Measurements from ENCODE around the gene KIAA1586. TPM values are rescaled to one million over a fixed set of nuclear protein-coding genes. Genes with fewer than 3 reads are reported as not detected.
"Not testable (repeated sequence)": the region's sequence is repeated elsewhere in the genome, so short reads cannot be mapped to it uniquely, and the experiment has no call there.

The KIAA1586 gene
- total RNA-seq, result 116 TPM

GRCh38 chr6:57046332-57047256, at the start of gene KIAA1586:
TSS of gene KIAA1586 (plus strand) at chr6:57046693. CDS start at chr6:57046756, 63 bp downstream.
- not testable (repeated sequence) for FAIRE-seq
- DNase-seq (ENCODE audit: low spot score in 2 of 2), result peak; percentile 84 to 86

GRCh38 chr6:56999049-56999448, 47.4 kb upstream of the KIAA1586 start:
- FAIRE-seq, result no peak
- no peak for DNase-seq (ENCODE audit: low spot score in 2 of 2)

- not testable (repeated sequence) for FAIRE-seq; DNase-seq (ENCODE audit: low spot score in 2 of 2)
Observed at GRCh38 chr6:56999748-57000147, 46.7 kb upstream of the KIAA1586 start.

- DNase-seq (ENCODE audit: low spot score in 2 of 2), result no peak
- no peak for FAIRE-seq
Observed at GRCh38 chr6:57002197-57002596, 44.3 kb upstream of the KIAA1586 start.

- DNase-seq (ENCODE audit: low spot score in 2 of 2) (no peak), FAIRE-seq (no peak)
Observed at GRCh38 chr6:57004292-57004691, 42.2 kb upstream of the KIAA1586 start.

- FAIRE-seq, result no peak
- no peak for DNase-seq (ENCODE audit: low spot score in 2 of 2)
Observed at GRCh38 chr6:57006101-57006500, 40.4 kb upstream of the KIAA1586 start.

- DNase-seq (ENCODE audit: low spot score in 2 of 2); FAIRE-seq: not testable (repeated sequence)
Observed at GRCh38 chr6:57008069-57008468, 38.4 kb upstream of the KIAA1586 start.

GRCh38 chr6:57013521-57013926, 33.0 kb upstream of the KIAA1586 start:
- no peak for DNase-seq (ENCODE audit: low spot score in 2 of 2)

GRCh38 chr6:57017069-57017468, 29.4 kb upstream of the KIAA1586 start:
- DNase-seq (ENCODE audit: low spot score in 2 of 2), result no peak
- no peak for FAIRE-seq

More at GRCh38 chr6:57013521-57013926, 33.0 kb upstream of the KIAA1586 start:
- no peak for FAIRE-seq

GRCh38 chr6:57017841-57018240, 28.7 kb upstream of the KIAA1586 start:
- DNase-seq (ENCODE audit: low spot score in 2 of 2) (no peak), FAIRE-seq (no peak)

- FAIRE-seq, result no peak
- DNase-seq (ENCODE audit: low spot score in 2 of 2), result no peak
Observed at GRCh38 chr6:57019434-57019833, 27.1 kb upstream of the KIAA1586 start.

- peak; percentile 55 for FAIRE-seq
- peak; percentile 23 to 27 for DNase-seq (ENCODE audit: low spot score in 2 of 2)
Observed at GRCh38 chr6:57021086-57021720, 25.3 kb upstream of the KIAA1586 start.

- FAIRE-seq, result no peak
Observed at GRCh38 chr6:57024321-57024720, 22.2 kb upstream of the KIAA1586 start.

GRCh38 chr6:57024775-57025174, 21.7 kb upstream of the KIAA1586 start:
- FAIRE-seq (no peak), DNase-seq (ENCODE audit: low spot score in 2 of 2) (no peak)

More at GRCh38 chr6:57024321-57024720, 22.2 kb upstream of the KIAA1586 start:
- no peak for DNase-seq (ENCODE audit: low spot score in 2 of 2)

- DNase-seq (ENCODE audit: low spot score in 2 of 2), result no peak
Observed at GRCh38 chr6:57026001-57026400, 20.5 kb upstream of the KIAA1586 start.

GRCh38 chr6:57027301-57027700, 19.2 kb upstream of the KIAA1586 start:
- FAIRE-seq (no peak), DNase-seq (ENCODE audit: low spot score in 2 of 2) (no peak)

More at GRCh38 chr6:57026001-57026400, 20.5 kb upstream of the KIAA1586 start:
- FAIRE-seq, result no peak

GRCh38 chr6:57029213-57029612, 17.3 kb upstream of the KIAA1586 start:
- DNase-seq (ENCODE audit: low spot score in 2 of 2) (no peak), FAIRE-seq (no peak)

GRCh38 chr6:57033228-57033627, 13.3 kb upstream of the KIAA1586 start:
- no peak for DNase-seq (ENCODE audit: low spot score in 2 of 2)
- no peak for FAIRE-seq

- FAIRE-seq (no peak), DNase-seq (ENCODE audit: low spot score in 2 of 2) (no peak)
Observed at GRCh38 chr6:57035549-57035948, 10.9 kb upstream of the KIAA1586 start.

- no peak for FAIRE-seq
- DNase-seq (ENCODE audit: low spot score in 2 of 2), result no peak
Observed at GRCh38 chr6:57038906-57039305, 7.6 kb upstream of the KIAA1586 start.

- DNase-seq (ENCODE audit: low spot score in 2 of 2) (no peak), FAIRE-seq (no peak)
Observed at GRCh38 chr6:57040011-57040410, 6.5 kb upstream of the KIAA1586 start.

All from frontal cortex (tissue), 4 donors.